H54 (cell line): ENCODE data around the gene TNS3.
"Not testable (repeated sequence)": the region's sequence is repeated elsewhere in the genome, so short reads cannot be mapped to it uniquely, and the experiment has no call there.

Experiments
- DNase-seq: peaks from one replicate; pipeline ENCODE4 v3.0.0; 2011; ENCODE audit warnings: low spot score, mixed read lengths; ENCODE audit not compliant: insufficient read length
- FAIRE-seq: peaks from 3 replicates; lab custom pipeline; 2011; peaks lifted over from hg19 to GRCh38; lab: Jason Lieb, UNC
- POLR2A ChIP-seq: IDR thresholded peaks from 2 replicates; pipeline ENCODE4 v1.6.1; 2011; ENCODE audit warnings: low read depth, mild to moderate bottlenecking, low read length

Gene TNS3

DNA sequence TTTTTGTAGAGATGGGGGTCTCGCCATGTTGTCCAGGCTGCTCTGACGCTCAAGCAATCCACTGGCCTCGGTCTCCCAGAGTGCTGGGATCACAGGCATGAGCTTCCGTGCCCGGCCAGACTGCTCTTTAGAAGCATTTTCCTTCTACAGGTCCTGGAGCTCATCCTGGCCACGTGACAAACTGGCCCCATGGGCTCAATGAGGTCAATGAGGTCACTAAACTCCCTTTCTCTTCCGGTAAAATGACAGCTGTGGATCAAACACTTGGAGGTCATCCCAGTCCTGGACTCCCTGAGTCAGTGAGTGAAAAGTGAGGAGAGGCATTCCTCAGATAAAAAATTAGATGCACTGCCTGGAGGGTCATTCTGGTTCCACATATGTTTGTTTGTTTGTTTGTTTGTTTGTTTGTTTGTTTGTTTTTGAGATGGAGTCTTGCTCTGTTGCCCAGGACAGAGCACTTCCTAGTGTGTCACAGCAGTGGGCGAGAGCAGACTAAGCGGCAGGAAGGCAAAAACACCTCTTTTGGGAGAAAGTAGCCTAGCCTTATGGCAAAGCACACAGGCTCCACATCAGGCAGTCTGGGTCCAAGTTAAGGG lies 134.9 kb downstream of the TNS3 start:
- no peak for TF ChIP-seq POLR2A
- no peak for FAIRE-seq
- DNase-seq = no peak

DNA sequence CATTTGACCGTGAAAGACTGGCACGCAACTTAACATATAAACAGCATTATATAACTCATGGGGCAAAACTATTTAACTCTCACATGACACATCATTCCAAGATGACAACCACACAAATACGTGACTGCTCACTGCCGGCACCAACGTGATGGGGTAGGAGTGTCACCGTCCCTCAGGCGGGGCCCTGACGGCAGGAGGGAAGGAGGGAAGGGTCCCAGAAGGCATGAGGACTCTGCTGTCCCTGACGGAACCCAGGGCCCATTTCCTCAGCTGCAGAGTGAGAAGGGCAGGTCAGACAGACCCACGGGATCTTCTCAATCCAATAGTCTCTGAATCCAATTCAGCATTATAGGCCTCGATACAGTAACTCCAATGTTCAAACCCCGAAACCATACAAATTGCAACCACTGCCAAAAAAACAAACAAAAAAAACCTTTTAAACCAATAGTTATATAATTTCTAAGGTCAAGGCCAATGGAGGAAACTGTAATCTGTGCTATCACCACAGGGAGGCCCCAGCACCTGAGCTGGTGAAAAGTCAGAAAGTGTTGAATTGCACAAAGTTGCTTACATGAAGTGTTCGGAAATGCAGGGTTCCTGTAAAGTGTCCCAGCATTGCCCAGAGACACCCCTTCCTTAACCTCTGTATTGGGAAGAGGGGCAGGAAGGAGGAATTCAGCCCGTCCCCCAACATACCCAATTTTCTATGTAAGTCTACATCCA lies 137.4 kb downstream of the TNS3 start:
- FAIRE-seq (no peak), DNase-seq (no peak)
- no peak for TF ChIP-seq POLR2A

DNA sequence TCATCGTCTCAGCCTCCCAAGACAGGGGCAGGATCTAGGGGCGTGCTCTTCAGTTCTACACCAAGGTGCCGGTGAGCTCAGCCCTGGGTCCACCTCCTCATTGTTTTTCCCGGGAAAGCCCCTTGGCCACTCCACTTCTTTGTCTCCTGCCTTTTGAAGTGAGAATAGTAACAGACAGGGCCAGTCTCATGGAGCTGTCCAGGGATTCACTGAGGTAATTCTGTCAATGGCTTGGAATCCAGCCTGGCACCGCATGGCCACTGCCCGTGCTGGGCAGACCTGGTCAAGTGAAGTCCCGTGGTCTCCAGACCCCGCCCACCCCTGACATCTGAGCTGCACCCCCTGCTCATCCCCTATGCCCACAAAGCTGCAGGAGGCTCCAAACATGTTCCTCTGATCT lies 138.9 kb downstream of the TNS3 start:
- DNase-seq (no peak), FAIRE-seq (no peak)
- TF ChIP-seq POLR2A = no peak

DNA sequence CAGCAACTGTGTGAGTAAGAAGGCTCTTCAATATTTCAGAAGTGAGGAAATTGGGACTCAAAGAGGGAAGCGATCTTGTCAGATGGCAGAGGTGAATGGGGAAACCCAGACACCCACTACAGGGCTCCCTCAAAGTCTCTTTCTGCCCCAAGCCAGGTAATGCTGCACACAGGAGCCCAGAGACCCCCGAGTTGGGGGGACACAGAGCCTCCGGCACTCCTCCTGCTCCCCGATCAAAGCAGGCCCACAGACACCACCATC lies 139.4 kb downstream of the TNS3 start:
- no peak for TF ChIP-seq POLR2A
- DNase-seq = no peak
- FAIRE-seq = no peak

DNA sequence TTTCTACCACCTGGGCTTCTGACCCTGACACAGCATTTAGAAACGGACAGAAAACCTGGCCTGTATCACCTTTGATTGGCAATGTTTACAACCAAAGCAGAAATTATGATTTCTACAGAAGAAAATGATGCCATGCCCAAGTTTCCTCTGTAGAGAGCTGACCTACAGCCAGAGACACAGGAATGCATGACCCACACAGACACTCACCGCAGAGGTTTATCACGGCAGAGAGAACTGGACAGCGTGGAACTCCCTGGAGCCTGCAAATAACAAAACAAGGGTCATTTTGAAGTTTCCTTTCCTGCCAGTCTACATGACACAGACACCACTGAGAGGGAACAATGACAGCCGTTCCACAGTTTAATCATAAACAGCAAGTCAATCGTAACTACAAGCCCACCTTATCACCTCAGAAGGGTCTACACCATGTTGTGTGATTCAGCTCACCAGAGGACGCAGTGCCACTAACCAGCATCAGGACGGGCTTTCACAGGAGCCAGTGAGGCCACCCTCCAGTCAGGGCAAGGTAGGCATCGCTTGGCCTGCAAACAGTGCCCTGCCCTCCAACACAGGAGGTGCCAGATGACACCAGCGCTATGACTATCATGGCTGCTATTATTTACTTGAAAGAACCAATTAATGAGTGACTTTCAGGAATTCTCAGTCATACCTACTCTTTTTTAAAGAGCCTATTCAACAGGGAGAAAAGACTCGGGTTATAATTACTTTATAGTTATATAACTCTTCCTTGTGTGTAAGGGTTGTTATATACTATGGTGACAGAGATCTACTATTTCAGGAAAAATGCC lies 139.9 kb downstream of the TNS3 start:
- no peak for TF ChIP-seq POLR2A
- DNase-seq (no peak), FAIRE-seq (no peak)

DNA sequence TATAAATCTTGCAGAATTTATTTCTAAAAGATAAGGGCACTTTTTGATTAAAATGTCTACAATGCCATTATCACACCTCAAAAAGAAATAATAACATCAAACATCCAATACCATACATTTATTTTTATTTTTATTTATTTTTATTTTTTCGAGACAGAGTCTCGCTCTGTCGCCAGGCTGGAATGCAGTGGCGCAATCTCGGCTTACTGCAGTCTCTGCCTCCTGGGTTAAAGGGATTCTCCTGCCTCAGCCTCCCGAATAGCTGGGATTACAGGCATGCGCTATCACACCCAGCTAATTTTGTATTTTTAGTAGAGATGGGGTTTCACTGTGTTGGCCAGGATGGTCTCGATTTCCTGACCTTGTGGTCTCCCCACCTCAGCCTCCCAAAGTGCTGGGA lies 140.9 kb downstream of the TNS3 start:
- not testable (repeated sequence) for DNase-seq, FAIRE-seq

DNA sequence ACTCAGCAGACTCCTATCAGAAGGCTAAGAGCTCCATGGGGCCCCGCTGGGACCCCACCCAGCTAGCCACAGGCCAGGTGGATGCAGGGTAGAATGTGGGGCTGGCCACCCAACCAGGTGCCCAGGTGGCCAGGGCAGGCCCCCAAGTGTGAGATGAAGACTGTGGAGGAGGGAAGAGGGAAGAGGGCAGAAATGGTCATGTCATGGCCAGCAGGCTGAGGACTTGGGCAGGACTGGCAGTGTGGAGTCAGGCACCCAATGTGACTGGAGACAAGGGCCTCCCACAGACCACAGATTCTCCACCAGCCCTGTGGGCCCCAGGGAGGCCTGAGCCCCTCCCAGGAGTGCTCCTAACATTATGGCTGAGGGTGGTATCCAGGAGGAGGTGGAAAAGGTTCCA lies 141.6 kb downstream of the TNS3 start:
- no peak for TF ChIP-seq POLR2A

DNA sequence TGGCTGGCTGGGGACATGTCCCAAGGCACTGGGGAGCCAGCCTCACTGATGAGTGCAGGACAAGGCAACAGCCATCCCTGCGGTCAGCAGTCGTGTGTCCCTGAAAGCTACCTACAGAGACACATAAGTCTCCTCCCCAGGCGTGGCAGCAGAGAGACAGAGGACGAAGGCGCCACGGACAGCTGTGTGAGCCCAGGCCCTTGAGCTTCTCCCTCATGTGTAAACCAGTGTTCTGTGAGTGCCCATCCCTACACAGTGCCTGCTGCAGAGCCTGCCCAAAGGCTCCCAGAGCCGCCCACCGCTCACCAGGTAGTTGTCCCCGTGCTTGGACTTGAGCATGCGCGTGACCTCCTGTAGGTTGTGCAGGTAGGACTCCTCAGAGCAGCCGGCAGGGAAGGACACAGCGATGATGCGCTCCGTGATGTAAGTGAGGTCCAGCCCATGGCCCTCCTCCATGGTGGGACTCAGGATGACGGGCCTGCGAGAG lies 142.7 kb downstream of the TNS3 start:
- no peak for FAIRE-seq
- no peak for DNase-seq
- no peak for TF ChIP-seq POLR2A

More for the DNA sequence above, 141.6 kb downstream of the TNS3 start:
- no peak for FAIRE-seq
- no peak for DNase-seq

DNA sequence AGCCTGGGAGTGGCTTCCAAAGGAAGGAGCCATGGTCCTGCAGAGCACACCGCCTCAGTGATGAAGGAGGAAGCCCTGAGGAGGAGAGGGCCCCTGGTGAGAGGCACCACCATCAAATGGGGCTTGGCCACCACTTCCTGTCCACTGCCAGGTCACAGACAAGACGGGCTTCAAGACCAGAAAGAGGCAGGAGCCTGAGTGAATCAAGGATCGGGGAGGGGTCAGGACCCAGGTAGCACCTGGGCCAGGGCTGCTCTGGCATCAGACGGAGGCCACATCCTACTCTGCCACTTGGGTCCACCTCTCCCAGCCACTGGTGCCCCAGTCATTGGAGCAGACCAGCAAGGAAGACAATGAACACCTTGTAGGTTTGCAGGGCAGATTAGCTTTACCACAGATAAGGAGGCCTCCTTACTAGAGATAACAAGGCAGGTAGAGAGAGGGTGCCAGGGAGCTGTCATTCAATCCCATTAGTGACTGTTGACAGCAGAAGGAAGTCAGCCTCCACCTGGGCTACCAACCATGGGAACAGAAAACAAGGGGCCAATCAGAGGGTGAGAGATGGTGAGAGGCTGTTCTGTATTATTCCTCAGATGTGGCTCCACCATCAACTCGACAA lies 143.4 kb downstream of the TNS3 start:
- DNase-seq (no peak), FAIRE-seq (no peak)
- TF ChIP-seq POLR2A = no peak

DNA sequence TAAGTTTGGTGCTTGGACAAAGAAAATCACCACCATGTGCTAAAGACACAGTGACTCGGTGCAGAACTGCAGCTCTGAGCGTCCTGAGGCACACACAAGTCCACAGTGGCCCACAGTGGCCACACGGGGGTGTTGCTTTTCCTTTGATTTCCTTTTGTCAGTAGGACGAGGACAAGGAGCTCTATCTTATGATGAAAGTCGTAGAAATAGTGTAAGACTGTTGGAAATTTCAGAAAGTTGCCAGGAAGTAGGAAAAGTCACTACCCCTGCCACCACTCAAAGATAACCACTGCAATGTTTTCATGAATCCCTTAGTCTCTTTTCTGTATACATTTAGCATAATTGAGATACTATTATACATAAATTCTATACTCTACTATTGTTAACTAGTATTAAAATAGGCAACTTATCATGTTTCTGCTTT lies 146.0 kb downstream of the TNS3 start:
- TF ChIP-seq POLR2A = no peak
- no peak for FAIRE-seq

DNA sequence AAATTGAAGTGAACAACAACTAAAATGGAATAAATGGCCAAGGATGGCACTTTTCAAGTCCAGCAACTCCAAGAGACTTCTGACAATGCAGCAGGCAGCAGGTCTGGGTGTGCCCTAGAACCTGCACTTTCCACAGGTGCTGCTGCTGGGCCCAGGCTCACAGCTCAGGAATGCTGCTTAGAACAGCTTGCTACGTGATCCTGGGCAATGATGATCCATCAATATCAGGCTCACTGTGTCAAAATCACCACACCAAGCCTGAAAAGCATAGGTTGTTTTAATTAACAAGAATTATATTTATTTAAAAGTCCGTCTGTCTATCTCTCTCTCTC lies 148.4 kb downstream of the TNS3 start:
- FAIRE-seq = no peak
- no peak for DNase-seq

More for the DNA sequence above, 146.0 kb downstream of the TNS3 start:
- peak; percentile 66 for DNase-seq

DNA sequence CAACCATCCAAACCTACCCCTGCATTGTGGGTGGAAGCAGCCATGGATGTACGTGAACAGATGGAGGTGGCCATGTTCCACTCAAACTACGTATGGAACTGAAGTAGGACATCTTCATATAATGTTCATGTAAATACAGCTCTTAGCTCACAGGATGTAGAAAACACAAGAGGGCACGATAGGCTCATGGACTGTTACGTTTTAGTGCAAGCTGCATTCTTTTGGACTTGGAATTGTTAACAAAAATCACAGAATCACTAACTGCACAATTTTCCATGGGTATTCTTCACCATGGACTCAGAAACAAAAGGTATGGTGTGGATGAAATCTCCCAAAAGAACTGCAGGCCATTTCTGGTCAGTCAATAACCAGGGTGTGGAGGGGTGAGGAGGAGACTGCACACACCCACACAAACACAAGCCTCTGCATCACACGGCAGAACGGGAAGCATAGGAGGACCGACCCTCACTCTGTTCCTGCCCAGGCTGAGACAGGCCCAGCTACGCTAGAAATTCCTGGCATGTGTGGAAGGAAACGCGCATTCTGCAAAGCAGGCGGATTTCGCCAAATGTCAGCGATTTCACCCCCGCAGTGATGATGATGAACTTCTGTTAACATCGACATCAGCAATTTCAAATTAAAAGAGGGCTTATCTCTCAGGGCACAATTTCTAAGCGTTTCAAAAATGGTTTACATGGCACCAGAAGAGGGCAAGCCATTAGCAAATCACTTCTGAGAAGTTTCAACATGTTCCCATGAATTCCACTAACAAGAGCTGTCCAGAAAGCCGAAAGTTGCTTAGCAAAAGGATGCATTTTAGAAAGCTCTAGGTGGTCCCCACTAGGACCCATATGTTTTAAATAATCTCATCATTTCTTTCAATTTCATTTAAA lies 149.0 kb downstream of the TNS3 start:
- DNase-seq (no peak), FAIRE-seq (no peak)
- no peak for TF ChIP-seq POLR2A

More for the DNA sequence above, 148.4 kb downstream of the TNS3 start:
- no peak for TF ChIP-seq POLR2A

DNA sequence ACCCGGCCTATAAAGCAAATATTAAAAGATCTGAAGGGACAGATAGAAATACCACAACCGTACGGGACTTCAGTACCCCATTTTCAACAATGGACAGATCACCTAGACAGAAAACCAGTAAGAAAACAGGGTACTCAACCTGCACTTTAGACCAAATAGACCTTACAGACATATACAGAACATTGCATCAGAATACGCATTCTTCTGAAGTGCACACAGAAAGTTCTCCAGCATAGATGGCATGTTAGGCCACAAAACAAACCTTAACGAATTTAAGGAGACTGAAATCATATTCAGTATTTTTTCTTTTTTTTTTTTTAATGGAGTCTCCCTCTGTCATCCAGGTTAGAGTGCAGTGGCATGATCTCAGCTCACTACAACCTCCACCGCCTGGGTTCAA lies 151.5 kb downstream of the TNS3 start:
- no peak for DNase-seq
- TF ChIP-seq POLR2A = no peak
- FAIRE-seq = no peak
